OCI-LY7 (cell line): ENCODE measurements around the gene RCBTB2. TPM values are rescaled to one million over a fixed set of nuclear protein-coding genes. Genes with fewer than 3 reads are reported as not detected.
A peak's percentile ranks its signal among the peaks of the same experiment; 100 is the strongest.

Experiments used
- BruUV-seq: library from RNA; stranded (reverse); fragments of 400-500 nt; replicated peaks from 2 replicates; lab custom pipeline; 2021; lab: Mats Ljungman, UMichigan
- CTCF ChIA-PET: fragments of 300-600 bp; sonication (Branson Sonifier 250); formaldehyde crosslinking; loops from one replicate; lab custom pipeline; 2022; ENCODE audit warnings: antibody characterized with exemption; ENCODE audit not compliant: unreplicated experiment; lab: Charles Lee
- POLR2A ChIA-PET: fragments of 300-600 bp; sonication (Branson Sonifier 250); formaldehyde crosslinking; loops from one replicate; lab custom pipeline; 2022; ENCODE audit warnings: antibody characterized with exemption; lab: Charles Lee
- DNase-seq: peaks from one replicate; pipeline ENCODE4 v3.0.0-alpha.2; 2015; ENCODE audit warnings: low spot score
- H2AFZ ChIP-seq: fragments of 200-600 bp; sonication (generic), shearing (Covaris generic); 2 replicates; pipeline ENCODE4 v1.6.1; 2014; ENCODE audit warnings: mild to moderate bottlenecking, antibody characterized with exemption, low read length, moderate library complexity
- H3K27ac ChIP-seq: fragments of 200-600 bp; sonication (generic); 2 replicates; pipeline ENCODE4 v1.5.1; 2014; ENCODE audit warnings: mixed run types, low read depth, mild to moderate bottlenecking, moderate library complexity, low read length, inconsistent platforms; ENCODE audit not compliant: poor library complexity, severe bottlenecking
- H3K36me3 ChIP-seq: fragments of 200-600 bp; sonication (generic); 2 replicates; pipeline ENCODE4 v1.6.1; 2014; ENCODE audit warnings: mild to moderate bottlenecking, antibody characterized with exemption, low read length, moderate library complexity, mixed read lengths; ENCODE audit not compliant: insufficient read depth
- H3K4me1 ChIP-seq: fragments of 200-600 bp; sonication (generic); 2 replicates; pipeline ENCODE4 v1.5.1; 2014; ENCODE audit warnings: mild to moderate bottlenecking, low read length; ENCODE audit not compliant: insufficient read depth, poor library complexity, severe bottlenecking
- H3K4me2 ChIP-seq: fragments of 200-600 bp; sonication (generic); 2 replicates; pipeline ENCODE4 v1.6.1; 2014; ENCODE audit warnings: mild to moderate bottlenecking, low read length
- H3K4me3 ChIP-seq: fragments of 200-600 bp; sonication (generic); 2 replicates; pipeline ENCODE4 v1.5.1; 2014; ENCODE audit warnings: mild to moderate bottlenecking, low read depth, low read length; ENCODE audit not compliant: poor library complexity, severe bottlenecking
- H3K79me2 ChIP-seq: fragments of 200-600 bp; sonication (generic); 2 replicates; pipeline ENCODE4 v1.6.1; 2016; ENCODE audit warnings: low read depth, mild to moderate bottlenecking, low read length, moderate library complexity, mixed read lengths; ENCODE audit not compliant: insufficient read depth
- H3K9me2 ChIP-seq: fragments of 200-600 bp; sonication (generic); 2 replicates; pipeline ENCODE4 v1.6.1; 2016; ENCODE audit warnings: mild to moderate bottlenecking, low read length, mixed read lengths; ENCODE audit not compliant: insufficient read depth
- H3K9me3 ChIP-seq: fragments of 200-600 bp; sonication (generic); 2 replicates; pipeline ENCODE4 v1.6.1; 2014; ENCODE audit warnings: mild to moderate bottlenecking, mixed run types, low read length, mixed read lengths
- H4K20me1 ChIP-seq: fragments of 200-600 bp; sonication (generic); 2 replicates; pipeline ENCODE4 v1.6.1; 2014; ENCODE audit warnings: mild to moderate bottlenecking, antibody characterized with exemption, low read length, moderate library complexity, mixed read lengths; ENCODE audit not compliant: insufficient read depth
- EZH2phosphoT487 ChIP-seq: fragments of 200-600 bp; sonication (generic); IDR thresholded peaks from 2 replicates; pipeline ENCODE4 v1.6.1; 2018; ENCODE audit warnings: low read depth, borderline replicate concordance, mild to moderate bottlenecking, mixed run types, antibody characterized with exemption, low read length, moderate library complexity, mixed read lengths
- intact Hi-C: fragments of 100-400 bp; cut with micrococcal nuclease; formaldehyde crosslinking; loops from one replicate; pipeline ENCODE4 v1.10.0; 2022; ENCODE audit not compliant: unreplicated experiment
- total RNA-seq, 2 experiments: library from RNA; depleted of rRNA in 1 of 2; stranded (reverse); fragments of >200 nt in 1 of 2; shearing (Covaris generic) in 1 of 2; gene quantifications; 2 replicates each; pipeline ENCODE4 v1.2.3, GENCODE V29; 2014 to 2022
- TF ChIP-seq, protein P1 (sequence below): fragments of 200-600 bp; sonication (generic); conservative IDR thresholded peaks from 2 replicates; pipeline ENCODE4 v1.5.1; 2014; ENCODE audit warnings: mild to moderate bottlenecking, antibody characterized with exemption, low read length, moderate library complexity, mixed read lengths

Gene RCBTB2
- total RNA-seq, 2 experiments from 2014 or later = 7.2 to 9.0 TPM

DNA sequence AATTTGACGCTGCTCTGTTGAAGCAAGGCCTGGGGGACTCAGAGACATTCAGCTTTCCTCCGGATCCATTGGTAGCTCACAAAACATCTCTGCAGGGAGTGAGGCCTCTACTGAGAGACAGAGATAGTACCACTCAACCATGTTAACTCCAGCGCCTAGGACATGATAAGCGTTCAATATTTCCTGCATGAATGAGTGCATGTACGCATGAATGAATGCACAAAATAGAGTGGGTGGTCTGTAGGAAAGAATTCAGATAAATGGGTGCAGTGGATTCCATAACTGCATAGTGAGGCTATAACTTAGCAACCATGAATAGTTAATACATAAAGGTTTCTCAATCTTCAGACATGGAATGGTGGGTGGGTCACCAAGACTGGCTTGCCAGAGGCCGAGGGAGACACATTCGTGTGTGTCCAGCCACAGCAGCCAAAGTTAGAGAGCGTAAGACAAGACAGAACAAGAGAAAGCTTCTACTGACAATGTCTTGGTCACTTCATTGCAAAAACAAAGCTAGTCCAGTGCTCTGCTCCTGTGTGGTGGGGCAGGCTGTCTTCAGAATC lies 36.3 kb upstream of the RCBTB2 start:
- Histone ChIP-seq H4K20me1 (no peaks in the 10 kb centered on the region), H3K4me3 (no peak overlapping the region), H3K9me3 (no peaks in the 10 kb centered on the region), H3K27ac (no peak overlapping the region), H3K4me2 (no peak overlapping the region), H3K9me2 (no peaks in the 10 kb centered on the region), H3K4me1 (peaks cover 65% of the 10 kb centered on the region), H3K36me3 (no peaks in the 10 kb centered on the region), H3K79me2 (no peaks in the 10 kb centered on the region), H2AFZ (0 out of 2 replicates have a peak overlapping the region, but pooled peaks have one; percentile 79)
- intact Hi-C loops = no loop called here
- DNase-seq = no peak
- BruUV-seq = no TSS peak
- ChIA-PET POLR2A (interaction anchor here (0.7 to 2.2 kb wide), 8 partner anchors 7 to 1572 kb away, joined by 3 to 12 read pairs (median 5); no protein-coding TSS in a partner anchor), CTCF (interaction anchor here (0.6 kb wide), 1 partner anchor 10 kb away, joined by 4 read pairs; no protein-coding TSS in a partner anchor)
- TF ChIP-seq, protein P1, sequence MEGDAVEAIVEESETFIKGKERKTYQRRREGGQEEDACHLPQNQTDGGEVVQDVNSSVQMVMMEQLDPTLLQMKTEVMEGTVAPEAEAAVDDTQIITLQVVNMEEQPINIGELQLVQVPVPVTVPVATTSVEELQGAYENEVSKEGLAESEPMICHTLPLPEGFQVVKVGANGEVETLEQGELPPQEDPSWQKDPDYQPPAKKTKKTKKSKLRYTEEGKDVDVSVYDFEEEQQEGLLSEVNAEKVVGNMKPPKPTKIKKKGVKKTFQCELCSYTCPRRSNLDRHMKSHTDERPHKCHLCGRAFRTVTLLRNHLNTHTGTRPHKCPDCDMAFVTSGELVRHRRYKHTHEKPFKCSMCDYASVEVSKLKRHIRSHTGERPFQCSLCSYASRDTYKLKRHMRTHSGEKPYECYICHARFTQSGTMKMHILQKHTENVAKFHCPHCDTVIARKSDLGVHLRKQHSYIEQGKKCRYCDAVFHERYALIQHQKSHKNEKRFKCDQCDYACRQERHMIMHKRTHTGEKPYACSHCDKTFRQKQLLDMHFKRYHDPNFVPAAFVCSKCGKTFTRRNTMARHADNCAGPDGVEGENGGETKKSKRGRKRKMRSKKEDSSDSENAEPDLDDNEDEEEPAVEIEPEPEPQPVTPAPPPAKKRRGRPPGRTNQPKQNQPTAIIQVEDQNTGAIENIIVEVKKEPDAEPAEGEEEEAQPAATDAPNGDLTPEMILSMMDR = no peak
- no peak for TF ChIP-seq EZH2phosphoT487

DNA sequence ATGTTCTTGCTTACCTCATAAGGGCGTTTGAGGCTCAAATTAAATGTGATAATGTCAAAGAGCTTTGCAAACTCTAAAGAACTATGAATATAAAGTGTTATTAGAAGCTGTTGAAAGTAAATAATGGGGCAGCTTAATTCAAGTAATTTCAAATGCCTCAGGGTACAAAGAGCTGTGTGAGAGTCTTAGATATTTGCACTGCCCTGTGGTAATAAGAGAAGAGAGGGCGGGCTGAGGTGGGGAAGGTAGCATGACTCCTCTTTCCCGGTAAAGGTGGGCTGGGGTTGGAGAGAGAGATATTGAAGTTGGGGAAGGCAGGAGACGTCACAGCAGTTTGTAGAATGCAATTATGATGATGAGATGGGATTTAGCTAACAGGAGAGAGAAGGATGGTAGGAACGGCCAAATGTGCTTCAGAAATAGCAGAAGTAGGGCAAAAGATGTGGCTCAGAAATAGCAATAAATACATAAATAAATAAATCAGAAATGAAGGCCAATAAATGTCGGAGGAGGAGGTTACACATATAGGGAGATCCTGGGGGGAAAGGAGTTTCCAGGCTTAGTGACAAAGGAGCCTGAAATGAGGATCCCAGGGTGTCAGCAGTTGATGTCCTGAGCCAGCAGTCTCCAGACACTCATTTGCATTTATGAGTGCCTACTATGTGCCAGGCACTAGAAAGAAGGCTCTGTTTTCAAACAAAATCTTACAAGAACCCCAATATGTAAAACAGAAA lies 35.7 kb upstream of the RCBTB2 start:
- no peak overlapping the region for H3K4me3 ChIP-seq
- no peaks in the 10 kb centered on the region for H3K9me2 ChIP-seq
- POLR2A ChIA-PET = interaction anchor here (0.5 to 1.7 kb wide), 10 partner anchors 8 to 1571 kb away, joined by 3 to 7 read pairs (median 3); no protein-coding TSS in a partner anchor
- no peaks in the 10 kb centered on the region for H4K20me1 ChIP-seq
- BruUV-seq = no TSS peak
- no peak overlapping the region for H3K4me2 ChIP-seq
- no peak for DNase-seq
- H3K36me3 ChIP-seq = no peaks in the 10 kb centered on the region
- H3K79me2 ChIP-seq = no peaks in the 10 kb centered on the region
- peaks cover 65% of the 10 kb centered on the region for H3K4me1 ChIP-seq
- no peak overlapping the region for H3K27ac ChIP-seq
- H2AFZ ChIP-seq = no peak overlapping the region
- no peaks in the 10 kb centered on the region for H3K9me3 ChIP-seq
- CTCF ChIA-PET = interaction anchor here (1.9 kb wide), 1 partner anchor 10 kb away, joined by 6 read pairs; no protein-coding TSS in a partner anchor
- intact Hi-C loops = no loop called here
- TF ChIP-seq EZH2phosphoT487 = no peak
- TF ChIP-seq, protein P1 = no peak
